Spleen (tissue), 11 donors: ENCODE results near the gene RAB11FIP4. TPM values are rescaled to one million over a fixed set of nuclear protein-coding genes. Genes with fewer than 3 reads are reported as not detected.

Experiments used
- DNase-seq: peaks from one replicate; pipeline ENCODE4 v3.0.0-alpha.2; 2020
- H3K27ac ChIP-seq, 8 donors: fragments of 200-600 bp; sonication (generic) in 7 of 8; 1 replicate in 4 of 8; 2 replicates in 4 of 8; pipeline versions ENCODE4 v1.5.0 to v1.8.0; 2016 to 2021; ENCODE audit warnings: inconsistent platforms in 4 of 8, mild to moderate bottlenecking in 4 of 8, moderate library complexity in 1 of 8
- H3K27me3 ChIP-seq, 7 donors: fragments of 200-600 bp; sonication (generic) in 6 of 7; replicated peaks in 1 of 7; 1 replicate in 4 of 7; 2 replicates in 3 of 7; pipeline versions ENCODE4 v1.5.0 to v1.8.0; 2016 to 2021; ENCODE audit warnings: inconsistent platforms in 3 of 7, mild to moderate bottlenecking in 1 of 7
- H3K36me3 ChIP-seq, 6 donors: fragments of 200-600 bp; sonication (generic) in 5 of 6; 1 replicate in 4 of 6; 2 replicates in 2 of 6; pipeline versions ENCODE4 v1.5.0 to v1.8.0; 2016 to 2021; ENCODE audit warnings: inconsistent platforms in 2 of 6
- H3K4me1 ChIP-seq, 6 donors: fragments of 200-600 bp; sonication (generic) in 5 of 6; 1 replicate in 3 of 6; 2 replicates in 3 of 6; pipeline versions ENCODE4 v1.5.0 to v1.8.0; 2016 to 2021; ENCODE audit warnings: inconsistent platforms in 3 of 6
- H3K4me3 ChIP-seq, 8 donors: fragments of 200-600 bp; sonication (generic) in 7 of 8; 1 replicate in 4 of 8; 2 replicates in 4 of 8; pipeline versions ENCODE4 v1.5.0 to v1.8.0; 2016 to 2021; ENCODE audit warnings: inconsistent platforms in 4 of 8, mild to moderate bottlenecking in 4 of 8, moderate library complexity in 2 of 8
- H3K9me3 ChIP-seq, 8 donors: fragments of 200-600 bp; sonication (generic) in 7 of 8; 1 replicate in 4 of 8; 2 replicates in 4 of 8; pipeline versions ENCODE4 v1.5.0 to v1.8.0; 2016 to 2021; ENCODE audit warnings: inconsistent platforms in 4 of 8
- POLR2A ChIP-seq, 3 donors: fragments of 450-650 bp; IDR thresholded peaks; one replicate each; pipeline ENCODE4 v1.5.1; 2017; ENCODE audit warnings: antibody characterized with exemption in 3 of 3, mild to moderate bottlenecking in 1 of 3
- POLR2AphosphoS5 ChIP-seq, 3 donors: sonication (generic); formaldehyde crosslinking; IDR thresholded peaks; one replicate each; pipeline ENCODE4 v1.5.1; 2017; ENCODE audit warnings: antibody characterized with exemption in 3 of 3
- WGBS, 5 donors: extraction: QIAGEN DNeasy Blood & Tissue Kit in 3 of 5; methylation state at CpG; one replicate each; pipeline versions ENCODE4 v1.1.5 to v1.1.7; 2013 to 2018; 5-methylcytosine and 5-hydroxymethylcytosine counted together
- intact Hi-C: fragments of 100-400 bp; cut with DNase I; formaldehyde crosslinking; loops from one replicate; pipeline ENCODE4 v1.15.0; 2023; ENCODE audit warnings: low total_unique reads
- polyA plus RNA-seq, 3 donors: library from polyadenylated mRNA; stranded (reverse); fragments of 200-250 nt; gene quantifications; one replicate each; pipeline ENCODE4 v1.2.1, GENCODE V29; 2013
- total RNA-seq, 7 donors: library from RNA; depleted of rRNA in 3 of 7; stranded (reverse); fragments of >200 nt in 3 of 7; fragmentation: NEBNext Ultra II Directional in 4 of 7; extraction: Animal tissue kit (Norgen Biotek cat#: 25700) in 4 of 7; gene quantifications; one replicate each; pipeline versions ENCODE4 v1.1.0 to v1.2.1, GENCODE V29; 2016 to 2021
- TF ChIP-seq, protein P1 (sequence below), 11 experiments: fragments of 200-600 bp in 7 of 11; fragments of 450-650 bp in 4 of 11; sonication (generic) in 4 of 11; IDR thresholded peaks in 8 of 11; conservative IDR thresholded peaks in 3 of 11; 1 replicate in 7 of 11; 2 replicates in 4 of 11; pipeline versions ENCODE4 v1.4.0 to v1.8.0; 2016 to 2021; ENCODE audit warnings: antibody characterized with exemption in 11 of 11, inconsistent platforms in 4 of 11, mild to moderate bottlenecking in 1 of 11
- donor health status: healthy with polysubstance abuse.
- donor health status: DM: no; HTN: no; CAD: no; lungs with moderate emphysema.
- donor health status: DM: no; HTN: no; CAD: no.
- donor health status: Bipolar disorder and iron deficiency.
- donor health status: healthy.
- donor health status: DM: no; HTN: no; CAD: no.
- donor health status: DM: yes; HTN: yes; CAD: no.

Gene RAB11FIP4
- total and polyA plus RNA-seq, 10 donors = 5.5 to 25.2 (median 20.9) TPM

DNA sequence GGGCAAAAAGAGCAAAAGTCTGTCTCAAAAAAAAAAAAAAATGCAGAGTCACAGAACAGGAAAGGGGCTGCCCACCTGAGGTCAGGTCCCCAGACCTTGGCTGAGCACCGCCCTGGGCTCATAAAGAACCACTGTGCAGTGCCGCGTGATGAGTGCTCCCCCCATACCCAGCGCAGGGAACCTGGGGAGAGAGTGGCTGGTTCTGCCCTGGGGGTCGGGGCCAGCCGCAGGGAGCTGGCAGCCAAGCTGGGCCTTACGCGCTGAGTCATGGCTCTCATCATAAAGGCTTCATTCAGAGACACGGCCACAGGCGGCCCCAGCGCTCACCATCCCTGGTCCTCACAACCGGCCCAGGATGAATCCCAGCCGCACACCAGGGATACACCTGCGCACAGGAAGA lies 80.7 kb downstream of the RAB11FIP4 start:
- Histone ChIP-seq H3K4me1 (peaks cover 0 to 11% (median 0%) of the 10 kb centered on the region in 6 donors), H3K27ac (no peak overlapping the region), H3K4me3 (no peak overlapping the region), H3K36me3 (no peaks in the 10 kb centered on the region), H3K9me3 (no peaks in the 10 kb centered on the region), H3K27me3 (peaks cover 0 to 16% (median 0%) of the 10 kb centered on the region in 7 donors)
- DNase-seq = no peak
- WGBS, 5 donors = 72 to 87% (median 77%) methylated on average over 14 of the region's 14 CpGs
- intact Hi-C loops = no loop called here
- TF ChIP-seq POLR2A (IDR thresholded peaks at IDR 0.05) (no peak), POLR2AphosphoS5 (IDR thresholded peaks at IDR 0.05) (no peak)
- TF ChIP-seq, protein P1, sequence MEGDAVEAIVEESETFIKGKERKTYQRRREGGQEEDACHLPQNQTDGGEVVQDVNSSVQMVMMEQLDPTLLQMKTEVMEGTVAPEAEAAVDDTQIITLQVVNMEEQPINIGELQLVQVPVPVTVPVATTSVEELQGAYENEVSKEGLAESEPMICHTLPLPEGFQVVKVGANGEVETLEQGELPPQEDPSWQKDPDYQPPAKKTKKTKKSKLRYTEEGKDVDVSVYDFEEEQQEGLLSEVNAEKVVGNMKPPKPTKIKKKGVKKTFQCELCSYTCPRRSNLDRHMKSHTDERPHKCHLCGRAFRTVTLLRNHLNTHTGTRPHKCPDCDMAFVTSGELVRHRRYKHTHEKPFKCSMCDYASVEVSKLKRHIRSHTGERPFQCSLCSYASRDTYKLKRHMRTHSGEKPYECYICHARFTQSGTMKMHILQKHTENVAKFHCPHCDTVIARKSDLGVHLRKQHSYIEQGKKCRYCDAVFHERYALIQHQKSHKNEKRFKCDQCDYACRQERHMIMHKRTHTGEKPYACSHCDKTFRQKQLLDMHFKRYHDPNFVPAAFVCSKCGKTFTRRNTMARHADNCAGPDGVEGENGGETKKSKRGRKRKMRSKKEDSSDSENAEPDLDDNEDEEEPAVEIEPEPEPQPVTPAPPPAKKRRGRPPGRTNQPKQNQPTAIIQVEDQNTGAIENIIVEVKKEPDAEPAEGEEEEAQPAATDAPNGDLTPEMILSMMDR (IDR thresholded peaks at IDR 0.05 in 8 of 11, conservative IDR thresholded peaks at IDR 0.05 in 3 of 11) = no peak

DNA sequence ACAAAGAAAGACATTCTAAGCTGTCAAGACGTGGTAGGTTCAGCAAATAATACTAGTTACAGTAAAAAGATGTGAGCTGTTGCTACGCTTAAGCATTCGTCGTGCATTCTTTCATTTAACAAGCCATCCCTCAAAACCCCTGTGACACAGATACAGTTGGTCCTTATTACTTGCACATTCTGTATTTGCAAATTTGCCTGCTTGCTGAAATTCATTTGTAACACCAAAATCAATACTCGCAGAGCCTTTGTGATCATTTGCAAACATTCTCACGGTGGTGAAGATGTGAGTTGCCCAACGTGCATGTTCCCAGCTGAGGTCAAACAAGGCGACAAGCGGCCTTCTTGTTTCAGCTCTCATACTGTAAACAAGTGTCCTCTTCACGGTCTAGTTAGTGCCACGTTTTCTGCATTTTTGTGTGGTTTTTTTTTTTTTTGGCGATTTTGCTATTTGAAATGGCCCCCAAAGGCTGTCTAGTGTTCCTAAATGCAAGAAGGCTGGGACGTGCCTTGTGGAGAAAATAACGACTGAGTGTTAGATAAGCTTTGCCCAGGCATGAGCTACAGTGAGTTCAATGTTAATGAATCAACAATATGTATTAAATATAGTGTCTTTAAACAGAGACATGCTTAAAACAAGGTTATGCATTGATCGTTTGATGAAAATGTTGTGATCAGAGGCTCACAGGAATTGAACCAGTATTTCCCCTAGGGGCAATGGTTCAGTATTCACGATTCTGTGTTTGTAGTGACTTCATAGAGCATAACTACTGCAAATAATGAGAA lies 84.1 kb downstream of the RAB11FIP4 start:
- peaks cover 0 to 1% (median 0%) of the 10 kb centered on the region in 6 donors for H3K4me1 ChIP-seq
- H3K36me3 ChIP-seq = no peaks in the 10 kb centered on the region
- no peak overlapping the region for H3K4me3 ChIP-seq
- intact Hi-C loops = no loop called here
- H3K9me3 ChIP-seq = no peaks in the 10 kb centered on the region
- TF ChIP-seq, protein P1 (IDR thresholded peaks at IDR 0.05 in 8 of 11, conservative IDR thresholded peaks at IDR 0.05 in 3 of 11) = no peak
- TF ChIP-seq POLR2A (IDR thresholded peaks at IDR 0.05) (no peak), POLR2AphosphoS5 (IDR thresholded peaks at IDR 0.05) (no peak)
- H3K27ac ChIP-seq = no peak overlapping the region
- DNase-seq = no peak
- WGBS, 5 donors = 69 to 85% (median 82%) methylated on average over 16 of the region's 16 CpGs
- peaks cover 0 to 27% (median 0%) of the 10 kb centered on the region in 7 donors for H3K27me3 ChIP-seq

DNA sequence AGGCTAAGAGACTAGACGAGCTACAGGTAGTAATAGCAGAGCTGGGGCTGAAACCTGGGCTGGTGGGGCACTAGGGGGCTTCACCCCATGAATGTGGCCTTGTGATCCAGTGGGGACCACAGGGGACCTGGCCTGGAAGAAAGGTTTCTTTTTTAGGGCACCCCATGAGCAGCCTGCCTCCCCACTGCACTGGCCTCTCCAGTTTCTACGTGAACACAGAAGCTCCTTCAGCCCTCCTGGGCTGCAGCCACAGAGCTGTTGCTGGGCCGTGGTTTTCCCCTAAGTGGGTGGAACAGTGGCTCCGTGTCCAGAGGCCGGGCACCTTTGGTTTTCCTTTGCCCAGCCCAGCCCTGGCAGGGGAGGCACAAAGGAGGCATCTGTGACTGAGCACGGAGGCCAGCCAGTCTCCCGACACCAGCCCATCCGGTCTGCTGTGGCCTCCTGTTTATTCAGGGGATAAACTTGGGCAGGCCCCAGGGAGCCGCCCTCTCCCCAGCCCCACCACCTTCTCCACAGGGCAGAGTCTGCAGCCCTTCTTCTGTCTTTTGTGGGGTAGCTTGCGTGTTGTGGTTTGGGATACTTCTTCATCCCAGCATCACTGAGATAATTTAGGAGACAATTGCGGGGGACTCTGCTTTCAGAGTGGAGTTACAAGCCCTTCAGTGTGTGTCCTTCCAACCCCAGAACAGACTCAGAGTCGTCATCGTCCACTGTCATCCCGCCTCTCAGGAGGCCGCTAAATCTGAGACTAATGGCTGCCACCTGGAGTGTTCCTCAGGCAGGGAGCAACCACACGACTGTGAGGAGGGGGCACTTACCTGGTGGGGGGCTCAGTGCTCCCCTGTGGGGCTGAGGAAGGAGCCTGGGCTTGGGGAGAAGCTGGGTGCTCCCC lies 85.3 kb downstream of the RAB11FIP4 start:
- H3K4me3 ChIP-seq = no peak overlapping the region
- H3K27ac ChIP-seq = no peak overlapping the region
- H3K36me3 ChIP-seq = no peaks in the 10 kb centered on the region
- WGBS, 5 donors = 73 to 82% (median 74%) methylated on average over 7 to 16 of the region's 16 CpGs
- no peaks in the 10 kb centered on the region for H3K4me1 ChIP-seq
- peaks cover 0 to 27% (median 0%) of the 10 kb centered on the region in 7 donors for H3K27me3 ChIP-seq
- intact Hi-C loops = no loop called here
- no peaks in the 10 kb centered on the region for H3K9me3 ChIP-seq
- TF ChIP-seq, protein P1 (IDR thresholded peaks at IDR 0.05 in 8 of 11, conservative IDR thresholded peaks at IDR 0.05 in 3 of 11) = no peak
- no peak for DNase-seq
